A673 (cell line): ENCODE measurements around the gene SEC23IP.

Experiments
- CTCF ChIP-seq: fragments of 300-800, 200-600 bp; sonication (generic); conservative IDR thresholded peaks from 2 replicates; pipeline ENCODE4 v1.5.1; 2017; ENCODE audit warnings: low read depth, mild to moderate bottlenecking, antibody characterized with exemption, low read length, moderate library complexity, mixed read lengths
- EZH2 ChIP-seq: fragments of 200-600 bp; sonication (generic); IDR thresholded peaks from 2 replicates; pipeline ENCODE4 v1.6.1; 2017; ENCODE audit warnings: borderline replicate concordance, low read depth, mild to moderate bottlenecking, mixed read lengths, antibody characterized with exemption, low read length; ENCODE audit not compliant: poor library complexity, severe bottlenecking

- TF ChIP-seq CTCF (no peak), EZH2 (no peak)
Measured at GRCh38 chr10:119967066-119967465, 74.5 kb downstream of the SEC23IP start.
